Middle frontal gyrus (tissue), 1 donor: ENCODE data around the gene CREM.
"Not testable (repeated sequence)": the region's sequence is repeated elsewhere in the genome, so short reads cannot be mapped to it uniquely, and the experiment has no call there.

ENCODE experiments used
- DNase-seq: peaks from one replicate; pipeline ENCODE4 v3.0.0-alpha.2; 2015; ENCODE audit warnings: low spot score; ENCODE audit errors: extremely low spot score

Gene CREM

DNA sequence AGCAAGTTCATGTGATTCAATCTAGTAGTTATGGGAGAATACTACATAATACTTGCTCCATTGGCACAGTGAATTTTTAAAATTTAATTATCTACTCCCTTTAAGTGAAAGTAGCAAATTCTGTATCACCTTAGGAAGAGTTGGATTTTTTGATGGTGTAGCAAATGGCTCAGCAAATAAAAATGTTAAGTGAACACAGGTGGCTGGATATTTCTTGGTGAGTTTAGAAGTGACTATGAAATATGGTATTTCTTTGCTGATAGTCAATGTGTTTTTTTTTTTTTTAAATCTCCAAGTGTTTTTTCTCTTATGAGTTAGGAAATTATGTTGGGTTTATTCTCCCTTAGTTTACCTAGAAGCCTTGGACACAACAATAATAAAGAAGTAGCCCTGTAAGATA, 67.8 kb downstream of the CREM start:
- no peak for DNase-seq

- no peak for DNase-seq
Observed at GRCh38 chr10:35194906-35195305, 68.3 kb downstream of the CREM start.

DNA sequence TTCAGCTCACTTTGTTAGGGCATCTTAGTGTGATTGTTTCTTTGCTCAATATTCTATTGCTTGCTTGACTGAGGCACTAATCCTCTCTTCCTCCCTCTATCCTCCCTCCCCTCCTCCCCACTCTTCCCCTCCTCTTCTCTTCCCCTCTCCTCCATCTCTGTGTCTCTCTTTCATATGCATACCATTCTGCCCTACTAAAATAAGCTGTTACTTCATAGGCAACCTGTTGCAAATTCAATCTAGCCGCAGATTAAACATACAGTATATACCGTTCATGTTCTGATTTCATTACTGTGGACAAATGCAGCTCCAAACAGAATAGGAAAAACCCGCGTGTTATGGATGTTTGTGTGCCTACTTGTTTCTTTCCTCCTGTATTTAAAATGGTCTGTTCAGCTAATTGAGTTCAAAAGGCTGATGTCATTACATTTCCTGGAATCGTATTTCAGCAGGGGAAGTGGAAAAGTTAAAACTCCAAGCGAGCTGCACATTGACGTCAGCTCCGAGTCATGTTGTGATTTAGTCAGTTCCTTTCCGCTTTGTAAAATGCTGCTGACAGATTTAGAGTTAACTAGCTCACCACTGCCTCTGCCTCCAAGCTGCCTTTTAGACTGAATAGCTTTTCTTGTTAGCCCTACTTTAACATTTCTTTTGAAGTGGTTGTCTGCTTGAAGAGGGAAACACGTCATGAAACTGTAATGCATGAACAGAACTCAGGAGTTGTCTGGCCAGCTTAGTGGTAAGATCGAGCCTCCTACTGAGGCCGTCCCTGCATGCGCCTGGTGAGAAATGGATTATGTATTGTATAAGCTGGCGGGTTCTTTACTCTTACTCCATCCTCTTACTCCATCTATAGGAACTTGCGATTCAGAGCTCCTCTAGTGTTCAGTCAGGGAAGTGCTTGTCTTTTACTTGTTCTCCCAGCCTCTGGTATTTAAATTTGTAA, 69.0 kb downstream of the CREM start:
- DNase-seq: peak; percentile 59

DNA sequence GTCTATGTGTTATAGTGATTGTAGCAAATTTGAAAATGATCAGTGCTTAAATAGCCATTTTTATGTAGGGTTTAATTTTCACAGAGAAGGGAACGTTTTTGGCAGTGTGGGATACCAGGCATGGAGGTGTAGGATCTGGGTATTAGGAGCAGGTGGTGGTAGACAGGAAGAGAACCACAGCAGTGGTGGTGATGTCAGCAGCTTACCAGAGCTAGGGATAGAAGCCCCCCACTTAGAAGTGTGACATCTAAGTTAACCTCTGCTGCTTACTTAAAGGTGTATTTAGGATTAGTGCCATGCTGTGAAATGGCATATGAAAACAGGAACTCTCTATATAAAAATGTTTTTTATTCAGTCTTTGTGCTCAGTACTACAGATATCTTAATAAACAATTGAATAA, 73.8 kb downstream of the CREM start:
- no peak for DNase-seq

GRCh38 chr10:35201234-35201633, 74.6 kb downstream of the CREM start:
- no peak for DNase-seq

GRCh38 chr10:35202050-35202449, 75.4 kb downstream of the CREM start:
- no peak for DNase-seq

DNA sequence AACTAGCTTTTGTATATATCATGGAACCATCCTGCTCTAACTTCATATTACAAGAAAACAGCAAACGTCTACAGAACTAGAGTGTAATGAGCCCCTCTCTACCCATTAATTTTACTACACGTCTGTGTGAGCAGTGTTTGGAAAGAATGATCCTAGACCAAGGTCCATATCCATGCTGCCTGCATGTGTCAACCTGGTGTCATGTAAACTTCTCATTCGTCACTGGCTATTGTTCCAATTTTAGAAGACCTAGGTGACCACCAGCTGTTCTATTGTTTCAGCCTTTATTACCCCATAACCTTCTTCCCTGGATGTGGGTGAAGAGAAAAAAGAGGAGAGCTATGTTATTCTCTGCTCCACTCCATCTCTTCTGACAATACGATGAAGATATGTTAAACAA, 77.1 kb downstream of the CREM start:
- no peak for DNase-seq

DNA sequence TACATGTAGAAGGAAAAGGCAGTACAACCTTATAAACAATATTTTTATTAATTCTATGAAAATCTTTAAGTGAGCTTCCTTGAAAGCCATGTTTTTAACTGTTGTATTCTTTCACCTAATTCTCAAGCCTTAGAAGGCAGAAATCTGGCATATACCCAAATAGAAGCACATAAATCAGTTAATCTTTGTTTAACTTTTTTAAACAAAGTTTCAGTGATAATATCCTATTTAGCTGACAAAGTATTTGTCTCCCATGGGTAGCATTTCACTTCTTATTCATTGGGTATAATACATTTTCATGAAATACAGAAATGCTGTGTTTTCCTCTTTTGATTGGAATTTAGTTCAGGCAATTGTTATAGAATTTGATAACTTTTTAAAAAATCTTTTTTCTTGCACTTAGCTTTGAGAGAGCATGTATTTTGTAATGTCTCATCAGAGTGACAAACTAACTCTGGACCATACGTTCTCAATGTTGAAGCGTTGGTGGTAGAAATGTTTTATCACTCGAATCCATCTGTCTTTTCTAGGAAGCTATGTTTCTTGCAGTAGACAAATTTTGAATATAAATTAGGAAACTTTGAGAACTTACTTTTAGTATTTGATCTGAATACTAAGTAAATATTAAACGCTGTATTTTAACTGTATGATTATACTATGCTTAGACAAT, 78.1 kb downstream of the CREM start:
- DNase-seq: peak; percentile 44

- DNase-seq: no peak
Observed at GRCh38 chr10:35206274-35206673, 79.6 kb downstream of the CREM start.

DNA sequence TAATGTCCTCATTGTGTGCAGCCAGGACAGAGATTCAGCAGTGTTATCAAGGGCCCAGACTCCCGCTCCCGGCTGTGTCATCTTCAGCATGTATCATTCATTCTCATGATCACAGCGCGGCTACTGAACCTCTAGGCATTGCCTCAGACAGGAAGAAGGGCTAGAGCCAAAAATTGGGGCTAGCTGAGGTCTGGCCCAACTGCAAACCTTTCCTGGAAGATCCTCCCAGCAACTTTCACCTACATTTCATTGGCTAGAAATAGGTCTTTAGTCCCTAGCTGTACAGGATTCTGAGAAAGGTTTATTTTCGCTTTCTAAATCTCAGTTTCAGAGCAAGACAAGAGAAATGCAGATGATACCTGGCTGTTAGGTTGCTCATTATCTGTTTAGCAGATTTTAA, 81.9 kb downstream of the CREM start:
- no peak for DNase-seq

DNA sequence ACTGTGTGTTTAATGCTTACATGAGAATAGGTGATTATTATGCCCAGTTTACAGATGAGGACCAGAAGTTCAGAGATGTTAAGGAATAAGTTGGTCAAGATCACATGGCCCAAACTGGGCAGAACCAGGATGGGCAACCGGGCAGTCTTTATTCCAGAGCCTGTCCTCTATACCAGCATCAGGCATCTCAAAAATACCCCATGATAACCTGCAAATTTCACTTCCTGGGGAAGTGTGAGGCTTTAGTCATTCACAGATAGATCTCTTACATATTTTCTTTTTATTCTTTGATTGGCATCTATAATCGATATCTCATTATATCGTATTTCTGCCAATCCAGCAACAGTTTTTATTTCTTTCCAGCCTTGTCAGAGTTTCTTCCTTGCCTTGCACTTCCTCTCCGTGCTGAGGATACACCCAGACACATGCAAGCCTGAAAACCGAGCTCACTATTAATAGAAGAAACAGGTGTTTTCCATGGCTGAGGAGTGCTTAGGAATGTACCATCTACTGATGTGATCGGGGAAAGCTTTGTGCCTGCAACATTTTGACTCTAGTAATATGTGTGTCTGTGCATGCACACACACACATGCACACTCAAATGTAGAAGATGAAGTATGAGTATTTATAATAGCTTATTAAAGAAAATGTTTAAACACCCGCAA, 82.4 kb downstream of the CREM start:
- DNase-seq: no peak

- DNase-seq: no peak
Observed at GRCh38 chr10:35210961-35211360, 84.3 kb downstream of the CREM start.

GRCh38 chr10:35211390-35211789, 84.7 kb downstream of the CREM start:
- no peak for DNase-seq

DNA sequence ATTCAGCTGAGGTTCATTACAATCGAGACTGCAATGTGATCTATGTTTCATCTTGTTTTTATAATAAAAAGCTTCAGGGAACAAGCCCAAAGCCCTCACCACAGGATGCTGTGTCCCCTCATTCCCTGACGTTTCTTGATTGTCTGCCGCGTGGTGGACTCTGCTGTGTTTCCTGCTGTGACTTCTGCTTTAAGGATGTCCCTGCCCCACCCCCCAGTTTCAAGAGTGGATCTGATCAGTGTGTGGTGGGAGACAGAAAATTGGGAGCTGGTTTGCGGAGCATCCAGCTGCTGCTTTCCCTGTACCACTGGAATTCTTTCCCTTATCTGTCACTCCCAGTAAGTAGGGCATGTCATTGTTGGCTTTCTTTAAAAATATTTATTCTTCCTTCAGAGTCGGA, 86.2 kb downstream of the CREM start:
- DNase-seq: no peak

DNA sequence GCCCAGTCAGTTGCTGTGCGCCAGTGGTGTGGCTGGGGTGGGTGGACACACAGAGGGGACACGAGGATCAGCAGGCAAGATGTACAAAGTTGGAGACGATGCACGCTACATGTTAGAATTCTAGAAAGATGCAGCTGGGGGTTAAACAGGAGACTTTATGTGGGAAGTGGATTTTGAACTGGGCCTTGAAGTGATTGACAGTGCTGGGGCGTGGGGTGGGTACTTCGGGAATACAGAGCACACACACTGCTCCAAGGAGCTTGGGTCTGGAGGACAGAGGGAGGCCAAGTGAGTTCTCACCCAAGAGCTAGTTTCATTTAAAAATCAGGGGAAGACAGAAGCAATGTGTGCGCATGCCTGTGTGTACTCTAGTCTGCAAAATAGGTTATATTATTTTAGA, 87.1 kb downstream of the CREM start:
- no peak for DNase-seq

DNA sequence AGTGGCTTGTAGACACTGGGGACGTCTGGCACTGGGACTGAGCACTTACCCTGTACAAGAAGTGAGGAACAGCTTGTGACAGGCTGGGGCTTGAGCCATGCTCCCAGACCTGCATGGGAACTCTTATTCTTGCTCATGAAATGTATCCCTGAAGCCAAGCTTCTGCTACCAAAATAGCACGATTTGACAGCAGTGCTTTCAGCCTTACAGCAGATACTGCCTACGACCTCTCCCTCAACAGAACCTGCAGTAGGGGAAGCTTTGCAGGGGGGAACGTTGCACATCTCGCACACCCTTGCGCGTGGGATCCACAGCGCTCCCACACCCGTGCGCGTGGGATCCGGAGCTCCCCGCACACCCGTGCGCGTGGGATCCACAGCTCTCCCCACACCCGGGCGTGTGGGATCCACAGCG, 88.0 kb downstream of the CREM start:
- DNase-seq: no peak

GRCh38 chr10:35215107-35215506, 88.5 kb downstream of the CREM start:
- no peak for DNase-seq

- no peak for DNase-seq
Observed at GRCh38 chr10:35216303-35216905, 89.8 kb downstream of the CREM start.

- not testable (repeated sequence) for DNase-seq
Observed at GRCh38 chr10:35216956-35217355, 90.3 kb downstream of the CREM start.

- no peak for DNase-seq
Observed at GRCh38 chr10:35217455-35217854, 90.8 kb downstream of the CREM start.

- peak; percentile 87 for DNase-seq
Observed at GRCh38 chr10:35218339-35218955, 91.8 kb downstream of the CREM start.
